ENCODE measurements around the gene ACE2.

The ACE2 gene

GRCh38 chrX:15602761-15603160, 2.0 kb upstream of the ACE2 start:
- Mint-ChIP-seq H3K27me3 (peaks cover 11% of the 10 kb centered on the region), H3K4me1 (no peaks in the 10 kb centered on the region), H3K9me3 (no peaks in the 10 kb centered on the region), H3K36me3 (no peaks in the 10 kb centered on the region), H3K27ac (no peak overlapping the region), H3K4me3 (no peak overlapping the region)
- ATAC-seq (ENCODE audit: low read depth) (no peak), DNase-seq (ENCODE audit: low spot score in 2 of 2) (no peak)

GRCh38 chrX:15601932-15602331, 1.2 kb upstream of the ACE2 start:
- Mint-ChIP-seq H3K4me3 (no peak overlapping the region), H3K9me3 (no peaks in the 10 kb centered on the region), H3K27ac (no peak overlapping the region), H3K4me1 (no peaks in the 10 kb centered on the region), H3K36me3 (no peaks in the 10 kb centered on the region), H3K27me3 (peaks cover 11% of the 10 kb centered on the region)
- DNase-seq (ENCODE audit: low spot score in 2 of 2): no peak
- no peak for ATAC-seq (ENCODE audit: low read depth)

DNA sequence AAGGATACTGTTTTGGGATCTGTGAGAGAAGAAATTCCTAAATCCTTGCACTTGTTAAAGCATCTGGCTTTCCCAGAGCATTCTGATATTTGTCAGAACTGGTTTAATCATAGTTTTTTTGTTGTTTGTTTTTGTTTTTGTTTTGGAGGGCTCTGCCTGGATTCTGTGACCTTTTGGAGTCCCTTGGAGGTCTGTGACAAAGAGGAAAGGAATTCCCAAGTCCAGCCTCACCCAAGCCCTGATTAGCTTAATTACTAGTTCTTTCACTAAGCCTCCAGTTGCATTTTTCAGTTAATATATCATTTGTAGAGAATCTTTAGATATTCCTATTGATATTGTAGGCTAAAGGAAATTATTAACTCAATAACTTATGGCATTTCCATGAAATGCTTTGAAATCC, 711 bp downstream of the ACE2 start:
- H3K4me3 Mint-ChIP-seq: no peak overlapping the region
- no peaks in the 10 kb centered on the region for H3K36me3 Mint-ChIP-seq
- no peak overlapping the region for H3K27ac Mint-ChIP-seq
- no peaks in the 10 kb centered on the region for H3K4me1 Mint-ChIP-seq
- H3K27me3 Mint-ChIP-seq: peaks cover 9% of the 10 kb centered on the region
- H3K9me3 Mint-ChIP-seq: no peaks in the 10 kb centered on the region
- ATAC-seq (ENCODE audit: low read depth) (no peak), DNase-seq (ENCODE audit: low spot score in 2 of 2) (no peak)

GRCh38 chrX:15599461-15599860, 1.3 kb downstream of the ACE2 start:
- Mint-ChIP-seq H3K27me3 (peaks cover 9% of the 10 kb centered on the region), H3K9me3 (no peaks in the 10 kb centered on the region), H3K27ac (no peak overlapping the region), H3K4me3 (no peak overlapping the region), H3K4me1 (no peaks in the 10 kb centered on the region), H3K36me3 (no peaks in the 10 kb centered on the region)
- no peak for ATAC-seq (ENCODE audit: low read depth)
- no peak for DNase-seq (ENCODE audit: low spot score in 2 of 2)

- H3K36me3 Mint-ChIP-seq: no peaks in the 10 kb centered on the region
- no peak for ATAC-seq (ENCODE audit: low read depth)
- no peak for DNase-seq (ENCODE audit: low spot score in 2 of 2)
- H3K4me1 Mint-ChIP-seq: no peaks in the 10 kb centered on the region
- H3K4me3 Mint-ChIP-seq: no peak overlapping the region
- peaks cover 2% of the 10 kb centered on the region for H3K27me3 Mint-ChIP-seq
- no peak overlapping the region for H3K27ac Mint-ChIP-seq
- H3K9me3 Mint-ChIP-seq: no peaks in the 10 kb centered on the region
Observed at GRCh38 chrX:15598026-15598425, 2.7 kb downstream of the ACE2 start.

- Mint-ChIP-seq H3K4me1 (no peaks in the 10 kb centered on the region), H3K4me3 (no peak overlapping the region), H3K27ac (no peak overlapping the region), H3K9me3 (no peaks in the 10 kb centered on the region), H3K36me3 (no peaks in the 10 kb centered on the region), H3K27me3 (peaks cover 4% of the 10 kb centered on the region)
- DNase-seq (ENCODE audit: low spot score in 2 of 2) (no peak), ATAC-seq (ENCODE audit: low read depth) (no peak)
Observed at GRCh38 chrX:15594371-15594770, 6.4 kb downstream of the ACE2 start.

- H3K27ac Mint-ChIP-seq: no peak overlapping the region
- H3K4me3 Mint-ChIP-seq: no peak overlapping the region
- no peaks in the 10 kb centered on the region for H3K9me3 Mint-ChIP-seq
- no peak for DNase-seq (ENCODE audit: low spot score in 2 of 2)
- no peak for ATAC-seq (ENCODE audit: low read depth)
- no peaks in the 10 kb centered on the region for H3K4me1 Mint-ChIP-seq
- H3K27me3 Mint-ChIP-seq: peaks cover 3% of the 10 kb centered on the region
- no peaks in the 10 kb centered on the region for H3K36me3 Mint-ChIP-seq
Observed at GRCh38 chrX:15579778-15580747, 20.7 kb downstream of the ACE2 start.

DNA sequence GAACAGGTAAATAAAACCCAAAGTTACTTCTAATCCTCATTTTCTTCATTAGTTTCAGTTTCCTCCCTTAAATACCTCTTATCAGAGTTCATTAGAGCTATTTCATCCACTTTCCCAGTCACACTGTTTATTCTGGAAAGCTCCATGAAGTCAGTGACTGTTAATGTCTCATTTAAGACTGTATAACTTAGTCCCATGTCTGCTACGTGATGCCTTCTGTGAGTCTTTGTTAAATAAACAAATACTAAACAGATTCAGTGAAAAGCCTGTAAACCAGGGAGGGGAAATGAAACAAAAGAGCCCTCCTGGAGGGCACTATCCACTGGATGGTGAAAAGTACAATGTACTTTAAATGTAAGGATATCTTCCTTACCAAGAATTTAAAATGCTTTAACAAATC, 24.7 kb downstream of the ACE2 start:
- DNase-seq (ENCODE audit: low spot score in 2 of 2) (no peak), ATAC-seq (ENCODE audit: low read depth) (no peak)
- Mint-ChIP-seq H3K4me1 (no peaks in the 10 kb centered on the region), H3K27me3 (peaks cover 3% of the 10 kb centered on the region), H3K27ac (no peak overlapping the region), H3K9me3 (no peaks in the 10 kb centered on the region), H3K4me3 (no peak overlapping the region), H3K36me3 (no peaks in the 10 kb centered on the region)

DNA sequence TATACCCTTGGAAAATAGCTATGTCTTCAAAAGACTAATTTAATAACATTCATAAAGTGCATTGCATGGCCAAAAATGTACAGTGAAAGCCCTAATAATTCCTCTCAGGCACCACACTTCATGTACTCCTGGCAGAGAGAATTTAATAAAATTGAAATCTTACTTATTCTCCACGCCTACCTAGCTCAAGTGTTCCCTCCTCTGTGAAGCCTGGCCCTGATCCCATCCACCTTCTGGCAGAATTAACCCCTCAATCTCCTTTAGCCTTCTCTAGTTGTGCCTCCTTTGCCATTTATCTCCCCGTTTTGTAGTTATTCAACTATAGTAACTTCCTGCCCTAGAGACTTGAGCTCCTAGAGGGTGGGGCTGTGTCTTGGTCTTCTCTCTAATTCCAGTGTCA, 26.7 kb downstream of the ACE2 start:
- no peaks in the 10 kb centered on the region for H3K4me1 Mint-ChIP-seq
- ATAC-seq (ENCODE audit: low read depth): no peak
- peaks cover 3% of the 10 kb centered on the region for H3K27me3 Mint-ChIP-seq
- no peak overlapping the region for H3K27ac Mint-ChIP-seq
- no peaks in the 10 kb centered on the region for H3K36me3 Mint-ChIP-seq
- no peak overlapping the region for H3K4me3 Mint-ChIP-seq
- no peaks in the 10 kb centered on the region for H3K9me3 Mint-ChIP-seq
- DNase-seq (ENCODE audit: low spot score in 2 of 2): no peak

GRCh38 chrX:15570145-15570544, 30.6 kb downstream of the ACE2 start:
- H3K36me3 Mint-ChIP-seq: no peaks in the 10 kb centered on the region
- no peak overlapping the region for H3K27ac Mint-ChIP-seq
- peaks cover 5% of the 10 kb centered on the region for H3K27me3 Mint-ChIP-seq
- H3K9me3 Mint-ChIP-seq: no peaks in the 10 kb centered on the region
- no peak overlapping the region for H3K4me3 Mint-ChIP-seq
- no peak for ATAC-seq (ENCODE audit: low read depth)
- no peaks in the 10 kb centered on the region for H3K4me1 Mint-ChIP-seq
- DNase-seq (ENCODE audit: low spot score in 2 of 2): no peak

DNA sequence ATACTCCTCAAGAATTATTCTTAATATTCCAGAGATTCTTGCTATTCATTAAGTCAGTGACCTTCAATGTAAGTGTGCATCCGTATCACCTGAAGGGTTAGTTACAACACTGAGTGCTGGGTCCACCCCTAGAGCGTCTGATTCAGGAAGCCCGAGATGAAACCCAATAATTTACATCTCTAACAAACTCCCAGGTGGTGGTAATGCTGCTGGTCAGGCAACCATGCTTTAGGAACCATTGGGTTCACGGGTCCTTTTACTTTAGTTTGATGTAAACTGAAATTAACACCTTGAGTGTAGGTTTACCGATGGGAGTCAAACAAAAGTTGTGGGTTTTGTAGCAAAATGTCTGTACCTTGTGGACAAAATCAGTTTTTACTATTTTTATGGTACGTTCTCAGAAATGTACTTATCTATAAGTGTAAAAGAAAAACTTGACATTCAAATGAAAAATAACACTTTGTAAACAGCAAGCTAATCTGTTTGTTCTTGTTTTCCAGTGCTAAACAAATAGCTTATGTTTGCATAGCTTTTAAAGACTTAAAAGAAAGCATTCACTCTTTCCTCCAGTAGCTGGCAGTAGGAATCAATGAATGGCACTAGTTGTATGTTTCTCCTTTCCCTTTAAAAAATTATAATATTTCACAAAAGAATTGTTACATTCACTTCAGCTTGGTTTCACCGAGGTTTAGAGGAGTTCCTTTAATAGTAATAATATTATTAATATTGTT, 32.7 kb downstream of the ACE2 start:
- Mint-ChIP-seq H3K9me3 (no peaks in the 10 kb centered on the region), H3K4me3 (no peak overlapping the region), H3K36me3 (no peaks in the 10 kb centered on the region), H3K4me1 (no peaks in the 10 kb centered on the region), H3K27me3 (peaks cover 4% of the 10 kb centered on the region), H3K27ac (no peak overlapping the region)
- DNase-seq (ENCODE audit: low spot score in 2 of 2): no peak
- ATAC-seq (ENCODE audit: low read depth): no peak

- Mint-ChIP-seq H3K4me1 (no peaks in the 10 kb centered on the region), H3K36me3 (no peaks in the 10 kb centered on the region), H3K27me3 (peaks cover 4% of the 10 kb centered on the region), H3K27ac (no peak overlapping the region), H3K4me3 (no peak overlapping the region), H3K9me3 (no peaks in the 10 kb centered on the region)
- DNase-seq (ENCODE audit: low spot score in 2 of 2) (no peak), ATAC-seq (ENCODE audit: low read depth) (no peak)
Observed at GRCh38 chrX:15567267-15567666, 33.5 kb downstream of the ACE2 start.

- H3K27me3 Mint-ChIP-seq: peaks cover 6% of the 10 kb centered on the region
- no peaks in the 10 kb centered on the region for H3K4me1 Mint-ChIP-seq
- H3K9me3 Mint-ChIP-seq: no peaks in the 10 kb centered on the region
- H3K4me3 Mint-ChIP-seq: no peak overlapping the region
- no peak for ATAC-seq (ENCODE audit: low read depth)
- no peaks in the 10 kb centered on the region for H3K36me3 Mint-ChIP-seq
- no peak for DNase-seq (ENCODE audit: low spot score in 2 of 2)
- H3K27ac Mint-ChIP-seq: no peak overlapping the region
Observed at GRCh38 chrX:15566244-15566643, 34.5 kb downstream of the ACE2 start.

- no peak overlapping the region for H3K27ac Mint-ChIP-seq
- no peak overlapping the region for H3K4me3 Mint-ChIP-seq
- ATAC-seq (ENCODE audit: low read depth) (no peak), DNase-seq (ENCODE audit: low spot score in 2 of 2) (no peak)
- no peaks in the 10 kb centered on the region for H3K36me3 Mint-ChIP-seq
- no peaks in the 10 kb centered on the region for H3K4me1 Mint-ChIP-seq
- no peaks in the 10 kb centered on the region for H3K9me3 Mint-ChIP-seq
- H3K27me3 Mint-ChIP-seq: peaks cover 6% of the 10 kb centered on the region
Observed at GRCh38 chrX:15564981-15565579, 35.7 kb downstream of the ACE2 start.
